Activated T-helper 17 cell treated with anti-CD3 and anti-CD28 coated beads, Interleukin-2, amount 50 U/mL, for 72 hours (primary cell): ENCODE data around the gene CDKAL1. TPM values are rescaled to one million over a fixed set of nuclear protein-coding genes. Genes with fewer than 3 reads are reported as not detected.

Experiments
- ATAC-seq: fragments of 150-1000 bp; cut with Tn5 transposase; replicated peaks from 2 replicates; pipeline ENCODE4 v1.10.0; 2021; ENCODE audit warnings: mild to moderate bottlenecking, moderate library complexity
- H3K27ac Mint-ChIP-seq: one replicate; pipeline ENCODE4 v1.8.0; 2022; ENCODE audit warnings: mixed read lengths
- H3K27me3 Mint-ChIP-seq: one replicate; pipeline ENCODE4 v1.8.0; 2022; ENCODE audit warnings: mixed read lengths
- H3K36me3 Mint-ChIP-seq: one replicate; pipeline ENCODE4 v1.8.0; 2022; ENCODE audit warnings: low read depth, mild to moderate bottlenecking, mixed read lengths
- H3K4me1 Mint-ChIP-seq: one replicate; pipeline ENCODE4 v1.8.0; 2022; ENCODE audit warnings: mixed read lengths
- H3K4me3 Mint-ChIP-seq: one replicate; pipeline ENCODE4 v1.8.0; 2022; ENCODE audit warnings: mild to moderate bottlenecking, mixed read lengths
- H3K9me3 Mint-ChIP-seq: one replicate; pipeline ENCODE4 v1.8.0; 2022; ENCODE audit warnings: mixed read lengths
- total RNA-seq, 2 donors: library from RNA; stranded (reverse); gene quantifications; one replicate each; pipeline ENCODE4 v1.2.3, GENCODE V29; 2022

The CDKAL1 gene
- total RNA-seq, 2 donors from 2014 or later = 27.7 to 31.9 TPM

- H3K27ac Mint-ChIP-seq = no peak overlapping the region
- ATAC-seq = no peak
- H3K36me3 Mint-ChIP-seq = no peaks in the 10 kb centered on the region
- H3K4me3 Mint-ChIP-seq = no peak overlapping the region
- H3K27me3 Mint-ChIP-seq = no peaks in the 10 kb centered on the region
- no peaks in the 10 kb centered on the region for H3K4me1 Mint-ChIP-seq
- H3K9me3 Mint-ChIP-seq = no peaks in the 10 kb centered on the region
Measured at GRCh38 chr6:21151119-21151518, 616.9 kb downstream of the CDKAL1 start.

DNA sequence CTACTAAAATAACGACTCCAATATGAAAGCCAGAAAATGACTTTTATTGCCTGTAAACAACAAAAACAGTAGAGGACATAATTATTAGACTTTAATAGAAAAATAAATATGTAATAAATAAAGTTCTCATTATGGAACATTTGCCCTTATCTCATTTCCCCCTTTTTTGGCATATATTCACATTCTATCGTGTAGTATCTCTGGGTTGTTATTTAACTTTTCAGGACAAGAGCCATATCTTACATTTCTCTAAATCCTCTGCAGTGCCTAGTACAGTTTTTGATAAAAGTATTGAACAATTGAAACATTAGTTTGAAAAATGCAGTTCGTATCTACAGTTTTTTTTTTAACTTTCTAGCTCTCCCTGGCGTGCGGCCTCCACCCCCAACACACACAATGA, 617.3 kb downstream of the CDKAL1 start:
- Mint-ChIP-seq H3K4me1 (no peaks in the 10 kb centered on the region), H3K27ac (no peak overlapping the region), H3K36me3 (no peaks in the 10 kb centered on the region), H3K4me3 (no peak overlapping the region), H3K27me3 (no peaks in the 10 kb centered on the region), H3K9me3 (no peaks in the 10 kb centered on the region)
- no peak for ATAC-seq

- Mint-ChIP-seq H3K27me3 (no peaks in the 10 kb centered on the region), H3K9me3 (no peaks in the 10 kb centered on the region), H3K36me3 (no peaks in the 10 kb centered on the region), H3K4me1 (peaks cover 10% of the 10 kb centered on the region), H3K27ac (peak overlapping the region; percentile 36), H3K4me3 (no peak overlapping the region)
- ATAC-seq = peak; percentile 92
Measured at GRCh38 chr6:21157186-21157929, 623.1 kb downstream of the CDKAL1 start.

GRCh38 chr6:21158149-21158548, 623.9 kb downstream of the CDKAL1 start:
- Mint-ChIP-seq H3K36me3 (no peaks in the 10 kb centered on the region), H3K27ac (peak overlapping the region; percentile 36)

GRCh38 chr6:21158873-21159272, 624.6 kb downstream of the CDKAL1 start:
- no peaks in the 10 kb centered on the region for H3K9me3 Mint-ChIP-seq
- H3K4me3 Mint-ChIP-seq = no peak overlapping the region
- H3K27me3 Mint-ChIP-seq = no peaks in the 10 kb centered on the region
- H3K36me3 Mint-ChIP-seq = no peaks in the 10 kb centered on the region
- H3K27ac Mint-ChIP-seq = no peak overlapping the region
- ATAC-seq = no peak
- H3K4me1 Mint-ChIP-seq = peaks cover 18% of the 10 kb centered on the region

More at GRCh38 chr6:21158149-21158548, 623.9 kb downstream of the CDKAL1 start:
- no peak for ATAC-seq
- peaks cover 11% of the 10 kb centered on the region for H3K4me1 Mint-ChIP-seq
- H3K9me3 Mint-ChIP-seq = no peaks in the 10 kb centered on the region
- no peaks in the 10 kb centered on the region for H3K27me3 Mint-ChIP-seq
- H3K4me3 Mint-ChIP-seq = no peak overlapping the region

GRCh38 chr6:21159465-21159864, 625.2 kb downstream of the CDKAL1 start:
- ATAC-seq = no peak
- H3K4me1 Mint-ChIP-seq = peaks cover 21% of the 10 kb centered on the region
- no peak overlapping the region for H3K4me3 Mint-ChIP-seq
- H3K27me3 Mint-ChIP-seq = no peaks in the 10 kb centered on the region
- no peaks in the 10 kb centered on the region for H3K36me3 Mint-ChIP-seq
- H3K27ac Mint-ChIP-seq = no peak overlapping the region
- H3K9me3 Mint-ChIP-seq = no peaks in the 10 kb centered on the region

DNA sequence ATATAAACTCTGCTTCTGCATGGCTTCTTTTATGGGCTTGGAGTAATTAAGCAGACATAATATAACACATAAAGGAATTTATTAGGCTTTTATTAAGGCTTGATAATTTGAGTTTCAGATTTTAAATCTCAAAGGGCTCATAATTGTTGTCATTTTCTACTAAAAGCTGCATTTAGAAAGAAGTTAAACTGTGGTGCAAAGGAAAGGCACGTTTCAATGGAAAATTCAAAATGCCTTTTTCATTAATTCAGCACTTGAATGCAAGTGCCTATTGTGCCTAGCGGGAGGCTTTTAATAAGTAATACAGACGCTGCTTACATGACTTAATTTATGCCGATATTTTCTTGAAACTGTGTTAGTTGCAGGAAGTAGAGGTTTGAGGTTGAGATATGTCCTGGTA, 627.5 kb downstream of the CDKAL1 start:
- Mint-ChIP-seq H3K27ac (no peak overlapping the region), H3K36me3 (no peaks in the 10 kb centered on the region), H3K4me3 (no peak overlapping the region), H3K9me3 (no peaks in the 10 kb centered on the region), H3K27me3 (no peaks in the 10 kb centered on the region), H3K4me1 (peaks cover 25% of the 10 kb centered on the region)
- ATAC-seq = no peak

- ATAC-seq = peak; percentile 67
- Mint-ChIP-seq H3K36me3 (no peaks in the 10 kb centered on the region), H3K27ac (peak overlapping the region; percentile 76), H3K4me3 (no peak overlapping the region), H3K9me3 (no peaks in the 10 kb centered on the region), H3K27me3 (no peaks in the 10 kb centered on the region), H3K4me1 (peaks cover 20% of the 10 kb centered on the region)
Measured at GRCh38 chr6:21163110-21163837, 629.0 kb downstream of the CDKAL1 start.

DNA sequence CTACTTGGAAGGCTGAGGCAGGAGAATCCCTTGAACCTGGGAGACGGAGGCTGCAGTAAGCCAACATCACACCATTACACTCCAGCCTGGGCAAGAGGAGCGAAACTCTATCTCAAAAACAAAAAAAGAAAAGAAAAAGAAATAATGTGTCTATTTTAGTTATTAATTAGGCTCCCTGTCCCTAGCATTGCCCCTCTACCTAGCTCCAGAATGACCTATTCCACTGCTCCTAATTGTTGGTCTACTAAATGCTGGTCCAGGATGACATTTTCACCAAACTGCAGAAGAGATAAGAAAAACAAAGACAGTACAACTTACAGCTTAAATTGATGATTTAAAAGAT, 629.6 kb downstream of the CDKAL1 start:
- Mint-ChIP-seq H3K4me3 (no peak overlapping the region), H3K27ac (peak overlapping the region; percentile 76), H3K9me3 (no peaks in the 10 kb centered on the region), H3K4me1 (peaks cover 20% of the 10 kb centered on the region), H3K36me3 (no peaks in the 10 kb centered on the region), H3K27me3 (no peaks in the 10 kb centered on the region)
- ATAC-seq = no peak

DNA sequence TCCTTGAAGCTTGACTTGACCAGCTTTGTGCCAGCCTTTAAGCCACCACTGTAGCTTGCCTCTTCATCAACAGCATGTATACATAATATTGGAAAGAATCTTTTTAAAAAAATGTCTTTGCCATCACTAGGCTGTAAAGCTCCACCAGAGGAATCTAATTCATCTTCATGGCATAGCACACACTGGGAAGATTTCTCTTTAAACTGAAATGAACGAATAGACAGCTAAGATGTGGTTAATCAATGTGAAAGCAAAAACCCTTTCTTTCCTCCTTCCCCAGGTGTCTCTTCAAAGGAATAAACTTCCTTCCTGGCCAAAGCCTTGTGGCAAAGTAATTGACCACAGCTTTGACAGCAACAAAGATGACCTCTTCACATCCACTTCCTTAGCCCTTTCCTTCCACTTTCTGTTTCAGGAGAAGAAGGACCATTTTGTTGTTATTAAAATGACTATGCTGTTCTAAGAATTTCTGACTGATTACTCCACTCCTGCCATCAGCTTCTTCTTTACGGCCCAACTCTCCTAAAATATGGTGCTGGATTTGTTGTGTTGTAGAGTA, 630.6 kb downstream of the CDKAL1 start:
- peaks cover 20% of the 10 kb centered on the region for H3K4me1 Mint-ChIP-seq
- peak; percentile 38 for ATAC-seq
- H3K36me3 Mint-ChIP-seq = no peaks in the 10 kb centered on the region
- H3K27ac Mint-ChIP-seq = no peak overlapping the region
- H3K9me3 Mint-ChIP-seq = no peaks in the 10 kb centered on the region
- no peaks in the 10 kb centered on the region for H3K27me3 Mint-ChIP-seq
- H3K4me3 Mint-ChIP-seq = no peak overlapping the region

GRCh38 chr6:21166754-21167153, 632.5 kb downstream of the CDKAL1 start:
- H3K36me3 Mint-ChIP-seq = no peaks in the 10 kb centered on the region
- no peaks in the 10 kb centered on the region for H3K9me3 Mint-ChIP-seq
- ATAC-seq = no peak
- H3K4me1 Mint-ChIP-seq = peaks cover 20% of the 10 kb centered on the region
- no peak overlapping the region for H3K4me3 Mint-ChIP-seq
- no peaks in the 10 kb centered on the region for H3K27me3 Mint-ChIP-seq
- no peak overlapping the region for H3K27ac Mint-ChIP-seq

DNA sequence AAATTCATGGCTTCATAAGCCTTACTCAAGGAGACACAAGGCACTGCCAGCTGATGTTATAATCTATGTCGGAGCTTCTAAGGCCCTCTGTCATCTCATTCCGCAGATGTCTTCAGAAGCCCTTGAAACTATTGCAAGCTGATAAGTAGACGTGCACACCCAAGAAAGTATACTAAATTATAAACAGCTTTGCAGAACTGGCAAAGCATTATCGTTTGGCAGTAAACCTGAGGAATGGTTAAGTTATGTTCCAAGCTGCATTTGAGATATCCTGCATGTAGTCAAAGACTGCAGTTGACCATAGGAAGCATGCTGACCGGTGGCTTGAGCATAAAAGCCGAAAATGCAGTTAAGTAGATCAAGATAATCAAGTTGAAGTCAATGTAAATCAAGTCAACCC, 633.5 kb downstream of the CDKAL1 start:
- Mint-ChIP-seq H3K27me3 (no peaks in the 10 kb centered on the region), H3K4me1 (peaks cover 16% of the 10 kb centered on the region), H3K4me3 (no peak overlapping the region), H3K9me3 (no peaks in the 10 kb centered on the region), H3K36me3 (no peaks in the 10 kb centered on the region), H3K27ac (no peak overlapping the region)
- no peak for ATAC-seq

DNA sequence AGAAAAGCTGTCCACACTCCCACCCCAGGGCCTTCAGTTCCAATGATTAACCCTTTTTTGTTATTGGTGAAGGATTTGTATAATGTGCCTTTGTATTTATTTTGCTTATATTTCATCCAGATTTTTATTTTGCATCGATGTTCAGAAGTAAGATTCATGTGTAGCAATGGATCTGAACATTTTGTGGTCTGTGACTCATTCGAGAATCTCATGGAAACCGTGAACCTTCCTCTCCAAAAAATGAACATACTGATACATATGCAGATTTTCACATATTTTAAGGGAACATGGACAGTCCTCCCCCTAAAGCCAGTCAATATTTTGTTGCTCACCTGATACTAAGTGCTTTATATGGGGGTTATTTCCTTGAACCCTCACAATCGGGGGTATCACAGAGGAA, 637.5 kb downstream of the CDKAL1 start:
- H3K27me3 Mint-ChIP-seq = no peaks in the 10 kb centered on the region
- H3K9me3 Mint-ChIP-seq = no peaks in the 10 kb centered on the region
- ATAC-seq = peak; percentile 23
- no peak overlapping the region for H3K27ac Mint-ChIP-seq
- H3K36me3 Mint-ChIP-seq = no peaks in the 10 kb centered on the region
- H3K4me1 Mint-ChIP-seq = no peaks in the 10 kb centered on the region
- H3K4me3 Mint-ChIP-seq = no peak overlapping the region

- no peaks in the 10 kb centered on the region for H3K9me3 Mint-ChIP-seq
- no peaks in the 10 kb centered on the region for H3K4me1 Mint-ChIP-seq
- no peak overlapping the region for H3K27ac Mint-ChIP-seq
- no peaks in the 10 kb centered on the region for H3K36me3 Mint-ChIP-seq
- no peak for ATAC-seq
- no peak overlapping the region for H3K4me3 Mint-ChIP-seq
- no peaks in the 10 kb centered on the region for H3K27me3 Mint-ChIP-seq
Measured at GRCh38 chr6:21173031-21173430, 638.8 kb downstream of the CDKAL1 start.

GRCh38 chr6:21173678-21174077, 639.4 kb downstream of the CDKAL1 start:
- Mint-ChIP-seq H3K4me3 (no peak overlapping the region), H3K36me3 (no peaks in the 10 kb centered on the region), H3K4me1 (no peaks in the 10 kb centered on the region), H3K27me3 (no peaks in the 10 kb centered on the region), H3K9me3 (no peaks in the 10 kb centered on the region), H3K27ac (no peak overlapping the region)
- ATAC-seq = no peak
